ENCODE measurements around the gene SMARCC2. TPM values are rescaled to one million over a fixed set of nuclear protein-coding genes. Genes with fewer than 3 reads are reported as not detected.
A peak's percentile ranks its signal among the peaks of the same experiment; 100 is the strongest.

The SMARCC2 gene
- total and polyA plus RNA-seq, 9 of the 15 experiments (the other 6 are each of a cell fraction or from before 2014, with no cell fraction given): 11.9 to 86.0 (median 36.6) TPM

GRCh38 chr12:56117778-56118687 lies 71.2 kb downstream of the SMARCC2 start, which contains the start of gene ZC3H10 (continued):
- TF ChIP-seq NONO (IDR thresholded peaks at IDR 0.05; ENCODE audit: low read depth in 2 of 2, low read length in 1 of 2) (peak; percentile 48 to 53; a peak in 1 of 4 replicates), ZNF444 (CRISPR knock-in tag; IDR thresholded peaks at IDR 0.05) (0 out of 2 replicates have a peak, but pooled peaks have one; percentile 49), PHB2 (IDR thresholded peaks at IDR 0.05; ENCODE audit: low read depth) (no peak; the same call in 1 of the 2 replicates), ZNF778 (CRISPR knock-in tag; IDR thresholded peaks at IDR 0.05) (no peak), YBX1 (IDR thresholded peaks at IDR 0.05) (no peak), BRF1 (IDR thresholded peaks at IDR 0.05; ENCODE audit: borderline replicate concordance, extremely low read depth, insufficient read length) (no peak), SNIP1 (IDR thresholded peaks at IDR 0.05; ENCODE audit: low read depth) (peak; percentile 82), POLR3G (IDR thresholded peaks at IDR 0.05; ENCODE audit: extremely low read depth, insufficient read length, insufficient replicate concordance) (no peak), SIRT6 (IDR thresholded peaks at IDR 0.05; ENCODE audit: low read depth, low read length) (peak; percentile 52), DPF2 (IDR thresholded peaks at IDR 0.05) (0 out of 2 replicates have a peak, but pooled peaks have one; percentile 48), POLR2AphosphoS2 (IDR thresholded peaks at IDR 0.05; ENCODE audit: low read length) (peak; percentile 100), ZNF134 (CRISPR knock-in tag; conservative IDR thresholded peaks at IDR 0.05) (no peak), IRF1 (CRISPR knock-in tag; IDR thresholded peaks at IDR 0.05; ENCODE audit: borderline replicate concordance) (no peak), GABPA (tag; conservative IDR thresholded peaks at IDR 0.05; ENCODE audit: low read depth) (peak; percentile 99), CHCHD3 (CRISPR knock-in tag; IDR thresholded peaks at IDR 0.05) (no peak), ZNF77 (CRISPR knock-in tag; IDR thresholded peaks at IDR 0.05) (no peak), ELF1 (tag; IDR thresholded peaks at IDR 0.05) (peak; percentile 99), ARHGAP35 (IDR thresholded peaks at IDR 0.05; ENCODE audit: partially characterized antibody) (no peak), ZNF41 (CRISPR knock-in tag; conservative IDR thresholded peaks at IDR 0.05) (peak; percentile 75; the same call in 1 of the 2 replicates), HDAC8 (tag; IDR thresholded peaks at IDR 0.05) (peak; percentile 49; the same call in 1 of the 2 replicates)
- TF ChIP-seq, protein P1, sequence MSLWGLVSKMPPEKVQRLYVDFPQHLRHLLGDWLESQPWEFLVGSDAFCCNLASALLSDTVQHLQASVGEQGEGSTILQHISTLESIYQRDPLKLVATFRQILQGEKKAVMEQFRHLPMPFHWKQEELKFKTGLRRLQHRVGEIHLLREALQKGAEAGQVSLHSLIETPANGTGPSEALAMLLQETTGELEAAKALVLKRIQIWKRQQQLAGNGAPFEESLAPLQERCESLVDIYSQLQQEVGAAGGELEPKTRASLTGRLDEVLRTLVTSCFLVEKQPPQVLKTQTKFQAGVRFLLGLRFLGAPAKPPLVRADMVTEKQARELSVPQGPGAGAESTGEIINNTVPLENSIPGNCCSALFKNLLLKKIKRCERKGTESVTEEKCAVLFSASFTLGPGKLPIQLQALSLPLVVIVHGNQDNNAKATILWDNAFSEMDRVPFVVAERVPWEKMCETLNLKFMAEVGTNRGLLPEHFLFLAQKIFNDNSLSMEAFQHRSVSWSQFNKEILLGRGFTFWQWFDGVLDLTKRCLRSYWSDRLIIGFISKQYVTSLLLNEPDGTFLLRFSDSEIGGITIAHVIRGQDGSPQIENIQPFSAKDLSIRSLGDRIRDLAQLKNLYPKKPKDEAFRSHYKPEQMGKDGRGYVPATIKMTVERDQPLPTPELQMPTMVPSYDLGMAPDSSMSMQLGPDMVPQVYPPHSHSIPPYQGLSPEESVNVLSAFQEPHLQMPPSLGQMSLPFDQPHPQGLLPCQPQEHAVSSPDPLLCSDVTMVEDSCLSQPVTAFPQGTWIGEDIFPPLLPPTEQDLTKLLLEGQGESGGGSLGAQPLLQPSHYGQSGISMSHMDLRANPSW (CRISPR knock-in tag; IDR thresholded peaks at IDR 0.05): peak; percentile 65; the same call in 1 of the 2 replicates
- TF ChIP-seq, protein P2, sequence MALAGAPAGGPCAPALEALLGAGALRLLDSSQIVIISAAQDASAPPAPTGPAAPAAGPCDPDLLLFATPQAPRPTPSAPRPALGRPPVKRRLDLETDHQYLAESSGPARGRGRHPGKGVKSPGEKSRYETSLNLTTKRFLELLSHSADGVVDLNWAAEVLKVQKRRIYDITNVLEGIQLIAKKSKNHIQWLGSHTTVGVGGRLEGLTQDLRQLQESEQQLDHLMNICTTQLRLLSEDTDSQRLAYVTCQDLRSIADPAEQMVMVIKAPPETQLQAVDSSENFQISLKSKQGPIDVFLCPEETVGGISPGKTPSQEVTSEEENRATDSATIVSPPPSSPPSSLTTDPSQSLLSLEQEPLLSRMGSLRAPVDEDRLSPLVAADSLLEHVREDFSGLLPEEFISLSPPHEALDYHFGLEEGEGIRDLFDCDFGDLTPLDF (CRISPR knock-in tag; IDR thresholded peaks at IDR 0.05): peak; percentile 20; the same call in 1 of the 2 replicates
- TF ChIP-seq, protein P3, sequence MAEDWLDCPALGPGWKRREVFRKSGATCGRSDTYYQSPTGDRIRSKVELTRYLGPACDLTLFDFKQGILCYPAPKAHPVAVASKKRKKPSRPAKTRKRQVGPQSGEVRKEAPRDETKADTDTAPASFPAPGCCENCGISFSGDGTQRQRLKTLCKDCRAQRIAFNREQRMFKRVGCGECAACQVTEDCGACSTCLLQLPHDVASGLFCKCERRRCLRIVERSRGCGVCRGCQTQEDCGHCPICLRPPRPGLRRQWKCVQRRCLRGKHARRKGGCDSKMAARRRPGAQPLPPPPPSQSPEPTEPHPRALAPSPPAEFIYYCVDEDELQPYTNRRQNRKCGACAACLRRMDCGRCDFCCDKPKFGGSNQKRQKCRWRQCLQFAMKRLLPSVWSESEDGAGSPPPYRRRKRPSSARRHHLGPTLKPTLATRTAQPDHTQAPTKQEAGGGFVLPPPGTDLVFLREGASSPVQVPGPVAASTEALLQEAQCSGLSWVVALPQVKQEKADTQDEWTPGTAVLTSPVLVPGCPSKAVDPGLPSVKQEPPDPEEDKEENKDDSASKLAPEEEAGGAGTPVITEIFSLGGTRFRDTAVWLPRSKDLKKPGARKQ (CRISPR knock-in tag; IDR thresholded peaks at IDR 0.05): no peak

All from K562 (cell line).